Lung (tissue), 12 donors: ENCODE measurements around the gene RBMS2. TPM values are rescaled to one million over a fixed set of nuclear protein-coding genes. Genes with fewer than 3 reads are reported as not detected.

ENCODE experiments used
- ATAC-seq: fragments of 200-7000 bp; cut with Tn5 transposase; one replicate; pipeline ENCODE4 v1.9.1; 2020; ENCODE audit warnings: moderate number of reproducible peaks; ENCODE audit not compliant: insufficient read depth, low FRiP score
- DNase-seq, 3 donors: peaks; one replicate each; pipeline ENCODE4 v3.0.0-alpha.2; 2013 to 2017
- H3K27ac ChIP-seq, 2 donors: one replicate each; pipeline ENCODE4 v1.5.1; 2013; ENCODE audit warnings: mild to moderate bottlenecking in 2 of 2, moderate library complexity in 2 of 2, control low read depth in 1 of 2, inconsistent platforms in 1 of 2, low read depth in 1 of 2, low read length in 1 of 2
- H3K27me3 ChIP-seq, 3 donors: one replicate each; pipeline ENCODE4 v1.5.1; 2013; ENCODE audit warnings: low read length in 2 of 3; ENCODE audit not compliant: control insufficient read depth in 3 of 3, insufficient read depth in 3 of 3
- H3K36me3 ChIP-seq, 4 donors: one replicate each; pipeline ENCODE4 v1.5.1; 2013; ENCODE audit warnings: low read length in 4 of 4, mild to moderate bottlenecking in 1 of 4, moderate library complexity in 1 of 4; ENCODE audit not compliant: control insufficient read depth in 4 of 4, insufficient read depth in 4 of 4
- H3K4me1 ChIP-seq, 5 donors: one replicate each; pipeline ENCODE4 v1.5.1; 2013; ENCODE audit warnings: low read length in 5 of 5, mild to moderate bottlenecking in 2 of 5, moderate library complexity in 1 of 5; ENCODE audit not compliant: control insufficient read depth in 5 of 5, insufficient read depth in 5 of 5
- H3K4me3 ChIP-seq: one replicate; pipeline ENCODE4 v1.5.1; 2013; ENCODE audit warnings: mild to moderate bottlenecking, control low read depth, moderate library complexity
- H3K9ac ChIP-seq, 2 donors: one replicate each; pipeline ENCODE4 v1.5.1; 2013; ENCODE audit warnings: low read length in 2 of 2, control low read depth in 1 of 2; ENCODE audit not compliant: insufficient read depth in 1 of 2
- H3K9me3 ChIP-seq, 4 donors: one replicate each; pipeline ENCODE4 v1.5.1; 2013; ENCODE audit warnings: low read length in 3 of 4, mild to moderate bottlenecking in 1 of 4, moderate library complexity in 1 of 4; ENCODE audit not compliant: control insufficient read depth in 4 of 4, insufficient read depth in 3 of 4
- WGBS, 2 donors: extraction: QIAGEN DNeasy Blood & Tissue Kit; methylation state at CpG; one replicate each; pipeline ENCODE4 v1.1.7; 2013; 5-methylcytosine and 5-hydroxymethylcytosine counted together
- polyA plus RNA-seq, 2 donors: library from polyadenylated mRNA; stranded (reverse); fragments of 200-250 nt; gene quantifications; one replicate each; pipeline ENCODE4 v1.2.1, GENCODE V29; 2013
- total RNA-seq, 2 donors: library from RNA; depleted of rRNA in 1 of 2; stranded (reverse); fragments of >200 nt in 1 of 2; gene quantifications; one replicate each; pipeline ENCODE4 v1.2.1, GENCODE V29; 2014 to 2021
- TF ChIP-seq, protein P1 (sequence below): IDR thresholded peaks from 2 replicates; pipeline ENCODE4 v1.5.1; 2012; ENCODE audit warnings: mild to moderate bottlenecking; ENCODE audit errors: control extremely low read depth, extremely low read depth
- donor health status: control.
- donor health status: control.
- donor health status: Bipolar disorder and iron deficiency.
- donor health status: healthy.
- donor health status: DM: yes; HTN: yes; CAD: no.

Gene RBMS2
- total and polyA plus RNA-seq, 4 donors: 16.3 to 71.0 (median 42.7) TPM

DNA sequence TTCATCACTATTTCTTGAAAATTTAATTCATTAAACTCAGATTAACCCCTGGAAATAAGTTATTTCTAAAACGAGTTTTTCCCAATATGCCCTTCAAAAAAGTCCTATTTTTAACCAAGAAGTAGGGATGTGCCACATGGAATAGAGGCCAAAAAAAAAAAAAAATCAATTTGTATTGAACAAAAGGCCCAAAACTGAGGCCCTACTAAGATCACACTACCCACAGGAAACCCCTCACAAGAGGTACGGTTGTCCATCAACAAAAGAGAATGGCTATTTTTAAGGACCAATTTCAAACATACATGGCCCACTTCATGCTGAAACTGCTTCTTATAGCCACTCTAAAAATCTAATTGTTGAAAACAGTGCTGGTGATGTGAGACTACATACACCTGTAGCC is 116.0 kb downstream of the RBMS2 start:
- ATAC-seq (no peak), DNase-seq (no peak)
- H3K36me3 ChIP-seq: peaks cover 30 to 40% (median 36%) of the 10 kb centered on the region in 4 donors
- WGBS, 2 donors: 60 to 72% methylated on average over 2 of the region's 2 CpGs
- no peak overlapping the region for H3K27ac ChIP-seq
- H3K27me3 ChIP-seq: no peaks in the 10 kb centered on the region
- H3K9ac ChIP-seq: peak overlapping the region in 1 of 2 donors; percentile 73
- no peaks in the 10 kb centered on the region for H3K9me3 ChIP-seq
- H3K4me1 ChIP-seq: peaks cover 8 to 43% (median 13%) of the 10 kb centered on the region in 5 donors
- no peak overlapping the region for H3K4me3 ChIP-seq
- TF ChIP-seq, protein P1, sequence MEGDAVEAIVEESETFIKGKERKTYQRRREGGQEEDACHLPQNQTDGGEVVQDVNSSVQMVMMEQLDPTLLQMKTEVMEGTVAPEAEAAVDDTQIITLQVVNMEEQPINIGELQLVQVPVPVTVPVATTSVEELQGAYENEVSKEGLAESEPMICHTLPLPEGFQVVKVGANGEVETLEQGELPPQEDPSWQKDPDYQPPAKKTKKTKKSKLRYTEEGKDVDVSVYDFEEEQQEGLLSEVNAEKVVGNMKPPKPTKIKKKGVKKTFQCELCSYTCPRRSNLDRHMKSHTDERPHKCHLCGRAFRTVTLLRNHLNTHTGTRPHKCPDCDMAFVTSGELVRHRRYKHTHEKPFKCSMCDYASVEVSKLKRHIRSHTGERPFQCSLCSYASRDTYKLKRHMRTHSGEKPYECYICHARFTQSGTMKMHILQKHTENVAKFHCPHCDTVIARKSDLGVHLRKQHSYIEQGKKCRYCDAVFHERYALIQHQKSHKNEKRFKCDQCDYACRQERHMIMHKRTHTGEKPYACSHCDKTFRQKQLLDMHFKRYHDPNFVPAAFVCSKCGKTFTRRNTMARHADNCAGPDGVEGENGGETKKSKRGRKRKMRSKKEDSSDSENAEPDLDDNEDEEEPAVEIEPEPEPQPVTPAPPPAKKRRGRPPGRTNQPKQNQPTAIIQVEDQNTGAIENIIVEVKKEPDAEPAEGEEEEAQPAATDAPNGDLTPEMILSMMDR: no peak

DNA sequence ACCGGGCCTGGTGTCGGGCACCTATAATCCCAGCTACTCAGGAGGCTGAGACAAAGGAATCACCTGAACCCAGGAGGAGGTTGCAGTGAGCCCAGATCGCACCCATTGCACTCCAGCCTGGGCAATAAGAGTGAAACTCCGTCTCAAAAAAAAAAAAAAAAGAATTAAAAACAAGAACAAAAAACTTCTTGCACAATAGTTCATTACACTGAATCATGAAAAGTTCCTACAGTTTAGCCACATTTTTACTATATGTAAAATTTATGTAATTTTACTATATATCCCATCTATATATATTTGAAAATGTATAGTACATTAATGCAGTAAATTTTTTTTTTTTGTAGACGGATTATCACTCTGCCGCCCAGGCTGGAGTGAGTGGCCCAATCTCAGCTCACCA is 119.6 kb downstream of the RBMS2 start:
- ATAC-seq: no peak
- H3K4me1 ChIP-seq: peaks cover 0 to 25% (median 7%) of the 10 kb centered on the region in 5 donors
- H3K9ac ChIP-seq: no peak overlapping the region
- H3K9me3 ChIP-seq: no peaks in the 10 kb centered on the region
- H3K27me3 ChIP-seq: no peaks in the 10 kb centered on the region
- WGBS, 2 donors: 79 to 85% methylated on average over 6 of the region's 6 CpGs
- H3K36me3 ChIP-seq: peaks cover 40 to 56% (median 47%) of the 10 kb centered on the region in 4 donors
- DNase-seq: no peak
- TF ChIP-seq, protein P1: no peak
- H3K4me3 ChIP-seq: no peak overlapping the region
- no peak overlapping the region for H3K27ac ChIP-seq

DNA sequence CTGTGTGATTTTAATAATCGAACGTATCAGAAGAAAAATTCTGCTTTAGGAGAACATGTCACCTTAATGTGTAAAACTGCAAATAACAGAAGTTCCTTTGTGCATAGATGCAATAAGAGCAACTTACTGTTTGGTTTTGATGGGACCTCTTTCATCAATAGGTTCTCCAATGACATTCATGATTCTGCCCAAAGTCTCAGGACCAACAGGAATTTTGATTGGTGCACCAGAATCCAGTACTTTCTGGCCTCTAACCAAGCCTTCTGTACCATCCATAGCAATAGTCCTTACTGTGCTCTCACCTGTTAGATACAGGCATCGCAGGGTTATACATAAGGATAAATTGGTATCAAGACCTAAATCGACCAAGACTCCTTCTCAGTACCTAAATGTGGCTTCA is 123.0 kb downstream of the RBMS2 start:
- TF ChIP-seq, protein P1: no peak
- Histone ChIP-seq H3K27ac (peak overlapping the region in 1 of 2 donors; percentile 95), H3K9me3 (no peaks in the 10 kb centered on the region), H3K4me3 (peak overlapping the region; percentile 93), H3K4me1 (peaks cover 0 to 12% (median 6%) of the 10 kb centered on the region in 5 donors), H3K36me3 (peaks cover 25 to 40% (median 29%) of the 10 kb centered on the region in 4 donors), H3K27me3 (no peaks in the 10 kb centered on the region), H3K9ac (peak overlapping the region; percentile 89 to 98)
- DNase-seq (no peak), ATAC-seq (no peak)
- 46 to 55% methylated on average over 4 of the region's 4 CpGs for WGBS, 2 donors

DNA sequence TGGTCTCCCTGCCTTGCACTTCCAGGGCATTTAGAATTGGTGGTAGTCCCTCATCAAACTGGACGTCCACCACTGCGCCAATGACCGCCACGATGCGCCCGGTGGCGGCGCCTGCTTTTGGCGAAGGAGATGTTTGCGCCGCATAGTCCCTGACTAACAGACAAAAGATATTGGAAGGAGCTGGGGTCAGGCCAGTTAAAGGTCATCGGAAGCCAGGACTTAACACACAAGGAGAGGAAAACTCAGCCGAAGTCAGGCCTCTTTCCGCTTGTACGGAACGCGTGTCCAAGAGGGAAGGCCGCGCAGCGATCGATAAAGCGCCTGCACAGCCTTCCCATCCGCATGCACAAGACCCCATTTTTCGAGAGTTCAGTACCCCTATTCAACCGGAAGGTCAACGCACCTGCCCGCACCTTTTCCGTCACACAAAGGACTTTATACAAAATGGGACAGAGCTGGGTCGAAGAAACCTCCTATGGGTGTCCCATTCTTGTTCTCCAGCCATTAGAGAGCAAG is 123.6 kb downstream of the RBMS2 start:
- Histone ChIP-seq H3K27me3 (no peaks in the 10 kb centered on the region), H3K4me1 (peaks cover 0 to 12% (median 6%) of the 10 kb centered on the region in 5 donors), H3K9ac (peak overlapping the region; percentile 89 to 98), H3K27ac (peak overlapping the region; percentile 95 to 98), H3K9me3 (no peaks in the 10 kb centered on the region), H3K4me3 (peak overlapping the region; percentile 93), H3K36me3 (peaks cover 20 to 35% (median 24%) of the 10 kb centered on the region in 4 donors)
- DNase-seq (peak; percentile 24 to 34 (median 30)), ATAC-seq (no peak)
- 0% methylated on average over 29 of the region's 29 CpGs for WGBS, 2 donors
- TF ChIP-seq, protein P1: no peak
